SK-N-SH (cell line): ENCODE results near the gene MTUS2. TPM values are rescaled to one million over a fixed set of nuclear protein-coding genes. Genes with fewer than 3 reads are reported as not detected.

ENCODE experiments used
- CTCF ChIA-PET: fragments of 300-600, 350-600 bp; formaldehyde crosslinking; extraction: SDS; loops from one replicate; lab custom pipeline; 2021; lab: Yijun Ruan, JAX
- POLR2A ChIA-PET: fragments of 350-600 bp; sonication (Branson Sonifier 250); formaldehyde crosslinking; extraction: SDS; loops from one replicate; lab custom pipeline; 2020; ENCODE audit warnings: antibody characterized with exemption, inconsistent platforms; lab: Yijun Ruan, JAX
- DNase-seq: peaks from one replicate; pipeline ENCODE4 v3.0.0; 2012
- H2AFZ ChIP-seq: fragments of 200-600 bp; sonication (generic); 2 replicates; pipeline ENCODE4 v1.8.1; 2016; ENCODE audit warnings: antibody characterized with exemption, mild to moderate bottlenecking, low read depth
- H3F3A ChIP-seq: fragments of 200-600 bp; sonication (generic); replicated peaks from 2 replicates; pipeline ENCODE3; 2016; ENCODE audit warnings: antibody characterized with exemption, mild to moderate bottlenecking; ENCODE audit not compliant: insufficient read depth
- H3K27ac ChIP-seq, 2 experiments: fragments of 200-500 bp in 1 of 2; fragments of 200-600 bp in 1 of 2; sonication (Bioruptor generic) in 1 of 2; sonication (generic), shearing (Covaris generic) in 1 of 2; 2 replicates each; pipeline versions ENCODE4 v1.5.1 to v1.6.1; 2014 to 2016; ENCODE audit warnings: low read depth in 2 of 2, inconsistent platforms in 1 of 2, low read length in 1 of 2, mild to moderate bottlenecking in 1 of 2, mixed read lengths in 1 of 2
- H3K27me3 ChIP-seq: fragments of 200-600 bp; sonication (generic), shearing (Covaris generic); 2 replicates; pipeline ENCODE4 v1.6.1; 2016; ENCODE audit warnings: mixed run types; ENCODE audit not compliant: insufficient read depth
- H3K36me3 ChIP-seq, 2 experiments: fragments of 200-500 bp in 1 of 2; fragments of 200-600 bp in 1 of 2; sonication (Bioruptor generic) in 1 of 2; sonication (generic) in 1 of 2; replicated peaks in 1 of 2; 2 replicates each; pipeline versions ENCODE3 to v1.5.1; 2014 to 2016; ENCODE audit warnings: low read length in 1 of 2, mild to moderate bottlenecking in 1 of 2; ENCODE audit not compliant: insufficient read depth in 2 of 2, control insufficient read depth in 1 of 2
- H3K4me1 ChIP-seq, 2 experiments: fragments of 200-500 bp in 1 of 2; fragments of 200-600 bp in 1 of 2; sonication (Bioruptor generic) in 1 of 2; sonication (generic), shearing (Covaris generic) in 1 of 2; 2 replicates each; pipeline versions ENCODE4 v1.5.1 to v1.6.1; 2014 to 2016; ENCODE audit warnings: low read depth in 1 of 2, low read length in 1 of 2, mixed run types in 1 of 2; ENCODE audit not compliant: insufficient read depth in 2 of 2, control insufficient read depth in 1 of 2
- H3K4me2 ChIP-seq: fragments of 200-600 bp; sonication (generic), shearing (Covaris generic); 2 replicates; pipeline ENCODE4 v1.6.1; 2017; ENCODE audit warnings: mixed run types
- H3K4me3 ChIP-seq, 2 experiments: fragments of 200-500 bp in 1 of 2; fragments of 200-600 bp in 1 of 2; sonication (Bioruptor generic) in 1 of 2; sonication (generic), shearing (Covaris generic) in 1 of 2; 2 replicates each; pipeline versions ENCODE4 v1.5.1 to v1.8.1; 2014 to 2016; ENCODE audit warnings: low read depth in 2 of 2, inconsistent platforms in 1 of 2, low read length in 1 of 2, mild to moderate bottlenecking in 1 of 2, mixed read lengths in 1 of 2, moderate library complexity in 1 of 2
- H3K79me2 ChIP-seq: fragments of 200-600 bp; sonication (generic); 2 replicates; pipeline ENCODE4 v1.8.1; 2017; ENCODE audit warnings: mild to moderate bottlenecking; ENCODE audit not compliant: insufficient read depth
- H3K9ac ChIP-seq: fragments of 200-600 bp; sonication (generic); 2 replicates; pipeline ENCODE4 v1.6.1; 2017; ENCODE audit warnings: mixed run types
- H3K9me2 ChIP-seq: fragments of 200-600 bp; sonication (generic); 2 replicates; pipeline ENCODE4 v1.6.1; 2017; ENCODE audit warnings: mixed run types
- H3K9me3 ChIP-seq: fragments of 200-600 bp; sonication (generic); 2 replicates; pipeline ENCODE4 v1.6.1; 2017; ENCODE audit warnings: mixed run types, mild to moderate bottlenecking, moderate library complexity
- H4K20me1 ChIP-seq: fragments of 200-600 bp; sonication (generic); 2 replicates; pipeline ENCODE4 v1.6.1; 2017; ENCODE audit warnings: mild to moderate bottlenecking, mixed run types; ENCODE audit not compliant: insufficient read depth
- CHD2 ChIP-seq: fragments of 150-350 bp; IDR thresholded peaks from 2 replicates; pipeline ENCODE4 v1.6.1; 2018; ENCODE audit warnings: low read length; ENCODE audit not compliant: partially characterized antibody
- EZH2phosphoT487 ChIP-seq: fragments of 200-600 bp; sonication (generic); IDR thresholded peaks from 2 replicates; pipeline ENCODE4 v1.6.1; 2017; ENCODE audit warnings: low read depth, mixed run types, mild to moderate bottlenecking, antibody characterized with exemption, moderate library complexity, borderline replicate concordance
- FOSL2 ChIP-seq: IDR thresholded peaks from 2 replicates; pipeline ENCODE4 v1.4.0; 2012; ENCODE audit warnings: low read depth, mild to moderate bottlenecking, moderate library complexity, borderline replicate concordance
- FOXJ3 ChIP-seq: sonication (generic); formaldehyde crosslinking; IDR thresholded peaks from 2 replicates; pipeline ENCODE4 v1.5.1; 2020; ENCODE audit warnings: mild to moderate bottlenecking, missing genetic modification reagents
- FOXM1 ChIP-seq: IDR thresholded peaks from 2 replicates; pipeline ENCODE4 v1.4.0; 2012; ENCODE audit warnings: low read depth, mild to moderate bottlenecking
- IRF3 ChIP-seq: fragments of 150-350 bp; IDR thresholded peaks from 2 replicates; pipeline ENCODE4 v1.6.1; 2016; ENCODE audit warnings: mild to moderate bottlenecking, low read depth, low read length
- MAX ChIP-seq: IDR thresholded peaks from 2 replicates; pipeline ENCODE4 v1.4.0; 2012; ENCODE audit warnings: low read depth
- NFIC ChIP-seq: IDR thresholded peaks from 2 replicates; pipeline ENCODE4 v1.4.0; 2012; ENCODE audit warnings: borderline replicate concordance
- PBX3 ChIP-seq: IDR thresholded peaks from 2 replicates; pipeline ENCODE4; 2012
- POLR2AphosphoS5 ChIP-seq: IDR thresholded peaks from 2 replicates; pipeline ENCODE4 v1.6.1; 2012; ENCODE audit warnings: low read depth, low read length
- RAD21 ChIP-seq: IDR thresholded peaks from 2 replicates; pipeline ENCODE4 v1.6.1; 2012; ENCODE audit warnings: mild to moderate bottlenecking, low read length
- RCOR1 ChIP-seq: fragments of 150-350 bp; IDR thresholded peaks from 2 replicates; pipeline ENCODE4 v1.6.1; 2017; ENCODE audit warnings: antibody characterized with exemption, low read length
- RFX5 ChIP-seq: IDR thresholded peaks from 2 replicates; pipeline ENCODE4 v1.6.1; 2012; ENCODE audit warnings: mild to moderate bottlenecking, improper control_type of control experiment, low read length
- SIN3A ChIP-seq: IDR thresholded peaks from 2 replicates; pipeline ENCODE4 v1.6.1; 2012; ENCODE audit warnings: low read depth, mild to moderate bottlenecking, low read length, moderate library complexity, borderline replicate concordance
- SMC3 ChIP-seq: IDR thresholded peaks from 2 replicates; pipeline ENCODE4 v1.6.1; 2012; ENCODE audit warnings: low read depth, low read length, improper control_type of control experiment
- TAF1 ChIP-seq: IDR thresholded peaks from 2 replicates; pipeline ENCODE4 v1.6.1; 2012; ENCODE audit warnings: low read depth, mild to moderate bottlenecking, low read length, moderate library complexity, borderline replicate concordance
- WGBS: methylation state at CpG from one replicate; pipeline ENCODE4 v1.1.6; 2017; ENCODE audit warnings: low lambda C conversion rate; 5-methylcytosine and 5-hydroxymethylcytosine counted together
- polyA plus RNA-seq, 3 experiments: library from polyadenylated mRNA; depleted of rRNA; stranded (reverse); fragments of >200 nt; gene quantifications; 2 replicates each; pipeline ENCODE4 v1.2.3, GENCODE V29; 2012
- TF ChIP-seq, protein P1 (sequence below): IDR thresholded peaks from 2 replicates; pipeline ENCODE4 v1.4.0; 2012; ENCODE audit warnings: low read depth, borderline replicate concordance

The MTUS2 gene
- polyA plus RNA-seq, 1 of the 3 experiments (the other 2 are of a cell fraction), result 1.7 TPM

DNA sequence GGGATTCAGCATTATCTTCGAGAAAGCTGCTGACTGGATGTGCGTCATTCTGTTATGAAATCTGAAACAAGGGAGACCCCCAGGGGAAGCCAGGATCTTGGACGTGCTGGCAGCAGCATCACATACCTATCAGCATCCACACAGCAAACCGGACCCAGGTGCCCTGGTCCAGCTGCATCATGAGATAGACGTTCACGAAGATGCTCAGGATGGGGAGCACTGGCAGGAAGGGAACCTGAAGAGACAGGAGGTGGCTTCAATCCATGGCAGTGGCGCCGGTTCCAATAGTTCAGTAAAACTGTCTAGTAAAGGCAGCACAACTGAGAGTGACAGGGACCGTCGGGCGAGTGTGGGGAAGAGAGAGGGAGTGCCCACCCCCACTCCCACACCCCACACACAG is 695.9 kb downstream of the MTUS2 start:
- Histone ChIP-seq H4K20me1 (no peaks in the 10 kb centered on the region), H3K27me3 (no peaks in the 10 kb centered on the region), H3K4me2 (no peak overlapping the region)
- TF ChIP-seq CHD2 (no peak), SMC3 (no peak), NFIC (no peak), RFX5 (no peak), PBX3 (no peak), FOXM1 (no peak), SIN3A (no peak), TAF1 (no peak), FOXJ3 (CRISPR knock-in tag) (no peak), MAX (no peak), RCOR1 (no peak), IRF3 (no peak), RAD21 (no peak), EZH2phosphoT487 (no peak), POLR2AphosphoS5 (no peak), FOSL2 (no peak)
- TF ChIP-seq, protein P1, sequence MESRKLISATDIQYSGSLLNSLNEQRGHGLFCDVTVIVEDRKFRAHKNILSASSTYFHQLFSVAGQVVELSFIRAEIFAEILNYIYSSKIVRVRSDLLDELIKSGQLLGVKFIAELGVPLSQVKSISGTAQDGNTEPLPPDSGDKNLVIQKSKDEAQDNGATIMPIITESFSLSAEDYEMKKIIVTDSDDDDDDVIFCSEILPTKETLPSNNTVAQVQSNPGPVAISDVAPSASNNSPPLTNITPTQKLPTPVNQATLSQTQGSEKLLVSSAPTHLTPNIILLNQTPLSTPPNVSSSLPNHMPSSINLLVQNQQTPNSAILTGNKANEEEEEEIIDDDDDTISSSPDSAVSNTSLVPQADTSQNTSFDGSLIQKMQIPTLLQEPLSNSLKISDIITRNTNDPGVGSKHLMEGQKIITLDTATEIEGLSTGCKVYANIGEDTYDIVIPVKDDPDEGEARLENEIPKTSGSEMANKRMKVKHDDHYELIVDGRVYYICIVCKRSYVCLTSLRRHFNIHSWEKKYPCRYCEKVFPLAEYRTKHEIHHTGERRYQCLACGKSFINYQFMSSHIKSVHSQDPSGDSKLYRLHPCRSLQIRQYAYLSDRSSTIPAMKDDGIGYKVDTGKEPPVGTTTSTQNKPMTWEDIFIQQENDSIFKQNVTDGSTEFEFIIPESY, result no peak
- TF ChIP-seq, all 33 proteins: peak for 0
- H3K4me3 ChIP-seq, result no peak overlapping the region
- peaks cover 0 to 12% of the 10 kb centered on the region in 2 experiments; a peak in 3 of 4 replicates for H3K4me1 ChIP-seq
- H3K27ac ChIP-seq, result no peak overlapping the region
- CTCF ChIA-PET, result interaction anchor here (4.1 kb wide), 1 partner anchor 8 kb away, joined by 46 read pairs; no protein-coding TSS in a partner anchor
- no peaks in the 10 kb centered on the region for H3K9me3 ChIP-seq
- WGBS, result 97% methylated on average over 11 of the region's 11 CpGs
- no peak overlapping the region for H2AFZ ChIP-seq
- DNase-seq, result no peak
- peaks cover 12% of the 10 kb centered on the region; the same call in 1 of the 2 replicates for H3K79me2 ChIP-seq
- POLR2A ChIA-PET, result no interaction called here
- H3K9me2 ChIP-seq, result no peaks in the 10 kb centered on the region
- H3K36me3 ChIP-seq, result peaks cover 31 to 78% of the 10 kb centered on the region in 2 experiments
- peaks cover 3% of the 10 kb centered on the region for H3F3A ChIP-seq
- no peak overlapping the region for H3K9ac ChIP-seq
